Measurements from ENCODE around the gene PAPSS1.
A peak's percentile ranks its signal among the peaks of the same experiment; 100 is the strongest.

GRCh38 chr4:107736924-107737448, 17.0 kb upstream of the PAPSS1 start:
- no peak for TF ChIP-seq POLR2A (IDR thresholded peaks at IDR 0.05)
- peak; percentile 59 to 84 (median 78) for TF ChIP-seq CTCF (IDR thresholded peaks at IDR 0.05)
